Measurements from ENCODE around the gene CNGA1. TPM values are rescaled to one million over a fixed set of nuclear protein-coding genes. Genes with fewer than 3 reads are reported as not detected.
"Not testable (repeated sequence)": the region's sequence is repeated elsewhere in the genome, so short reads cannot be mapped to it uniquely, and the experiment has no call there.

The CNGA1 gene
- total and polyA plus RNA-seq, 4 donors = 3.9 to 41.3 (median 17.1) TPM

GRCh38 chr4:48003568-48003967 is 12.9 kb downstream of the CNGA1 start:
- not testable (repeated sequence) for H3K36me3 ChIP-seq (ENCODE audit: control insufficient read depth in 4 of 4, insufficient read depth in 3 of 4, low read depth in 1 of 4, low read length in 3 of 4); H3K27me3 ChIP-seq (ENCODE audit: control insufficient read depth in 4 of 4, insufficient read depth in 4 of 4, low read length in 3 of 4); H3K9me3 ChIP-seq (ENCODE audit: control insufficient read depth in 4 of 4, low read length in 3 of 4); H3K27ac ChIP-seq (ENCODE audit: low read depth in 1 of 2, low read length in 2 of 2); H3K4me3 ChIP-seq (ENCODE audit: low read depth in 1 of 3, low read length in 3 of 3); DNase-seq (ENCODE audit: low spot score); H3K9ac ChIP-seq (ENCODE audit: low read depth in 1 of 2, low read length in 2 of 2)
- peaks cover 0 to 12% (median 11%) of the 10 kb centered on the region in 4 donors for H3K4me1 ChIP-seq (ENCODE audit: control insufficient read depth in 4 of 4, insufficient read depth in 4 of 4, low read length in 3 of 4)
- TF ChIP-seq HNF4A (conservative IDR thresholded peaks at IDR 0.05) (peak; percentile 33 to 54), RAD21 (IDR thresholded peaks at IDR 0.05) (peak; percentile 80 to 84)
- TF ChIP-seq, protein P1, sequence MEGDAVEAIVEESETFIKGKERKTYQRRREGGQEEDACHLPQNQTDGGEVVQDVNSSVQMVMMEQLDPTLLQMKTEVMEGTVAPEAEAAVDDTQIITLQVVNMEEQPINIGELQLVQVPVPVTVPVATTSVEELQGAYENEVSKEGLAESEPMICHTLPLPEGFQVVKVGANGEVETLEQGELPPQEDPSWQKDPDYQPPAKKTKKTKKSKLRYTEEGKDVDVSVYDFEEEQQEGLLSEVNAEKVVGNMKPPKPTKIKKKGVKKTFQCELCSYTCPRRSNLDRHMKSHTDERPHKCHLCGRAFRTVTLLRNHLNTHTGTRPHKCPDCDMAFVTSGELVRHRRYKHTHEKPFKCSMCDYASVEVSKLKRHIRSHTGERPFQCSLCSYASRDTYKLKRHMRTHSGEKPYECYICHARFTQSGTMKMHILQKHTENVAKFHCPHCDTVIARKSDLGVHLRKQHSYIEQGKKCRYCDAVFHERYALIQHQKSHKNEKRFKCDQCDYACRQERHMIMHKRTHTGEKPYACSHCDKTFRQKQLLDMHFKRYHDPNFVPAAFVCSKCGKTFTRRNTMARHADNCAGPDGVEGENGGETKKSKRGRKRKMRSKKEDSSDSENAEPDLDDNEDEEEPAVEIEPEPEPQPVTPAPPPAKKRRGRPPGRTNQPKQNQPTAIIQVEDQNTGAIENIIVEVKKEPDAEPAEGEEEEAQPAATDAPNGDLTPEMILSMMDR (IDR thresholded peaks at IDR 0.05; ENCODE audit: low read depth, low read length, missing input control) = peak; percentile 53
- 64% methylated on average over 2 of the region's 2 CpGs for WGBS

DNA sequence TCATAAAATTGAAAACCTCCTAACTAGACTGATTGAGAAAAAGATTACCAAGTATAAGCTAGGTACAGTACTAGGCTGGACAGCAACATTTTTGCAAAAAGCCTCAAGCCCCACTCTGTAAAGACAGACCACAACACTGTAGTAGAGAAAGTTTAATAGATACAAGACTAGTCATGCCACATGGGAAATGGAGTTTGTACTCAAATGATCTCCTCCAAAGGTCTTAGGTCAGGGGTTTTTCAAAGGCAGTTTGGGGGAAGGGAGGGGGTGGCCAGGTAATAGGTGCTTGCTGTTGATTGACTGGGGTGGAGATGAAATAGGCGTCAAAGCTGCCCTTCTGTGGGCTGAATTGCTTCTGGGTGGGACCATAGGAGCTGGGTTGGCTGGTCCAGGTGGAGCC is 14.2 kb downstream of the CNGA1 start:
- Histone ChIP-seq H3K4me3 (ENCODE audit: low read depth in 1 of 3, low read length in 3 of 3) (no peak overlapping the region), H3K9me3 (ENCODE audit: control insufficient read depth in 4 of 4, low read length in 3 of 4) (peaks cover 0 to 4% (median 2%) of the 10 kb centered on the region in 4 donors), H3K36me3 (ENCODE audit: control insufficient read depth in 4 of 4, insufficient read depth in 3 of 4, low read depth in 1 of 4, low read length in 3 of 4) (peaks cover 0 to 7% (median 4%) of the 10 kb centered on the region in 4 donors), H3K4me1 (ENCODE audit: control insufficient read depth in 4 of 4, insufficient read depth in 4 of 4, low read length in 3 of 4) (peaks cover 0 to 12% (median 11%) of the 10 kb centered on the region in 4 donors), H3K9ac (ENCODE audit: low read depth in 1 of 2, low read length in 2 of 2) (no peak overlapping the region), H3K27ac (ENCODE audit: low read depth in 1 of 2, low read length in 2 of 2) (no peak overlapping the region), H3K27me3 (ENCODE audit: control insufficient read depth in 4 of 4, insufficient read depth in 4 of 4, low read length in 3 of 4) (no peaks in the 10 kb centered on the region)
- TF ChIP-seq, protein P1 (IDR thresholded peaks at IDR 0.05; ENCODE audit: low read depth, low read length, missing input control) = no peak
- TF ChIP-seq RXRA (IDR thresholded peaks at IDR 0.05) (peak; percentile 32 to 68), TAF1 (conservative IDR thresholded peaks at IDR 0.05) (no peak), GABPA (IDR thresholded peaks at IDR 0.05 in 1 of 2, conservative IDR thresholded peaks at IDR 0.05 in 1 of 2) (no peak), RAD21 (IDR thresholded peaks at IDR 0.05) (no peak), HNF4A (conservative IDR thresholded peaks at IDR 0.05) (peak in 1 of 2 donors; percentile 24), YY1 (IDR thresholded peaks at IDR 0.05) (no peak), HNF4G (IDR thresholded peaks at IDR 0.05) (no peak)
- TF ChIP-seq, protein P2, sequence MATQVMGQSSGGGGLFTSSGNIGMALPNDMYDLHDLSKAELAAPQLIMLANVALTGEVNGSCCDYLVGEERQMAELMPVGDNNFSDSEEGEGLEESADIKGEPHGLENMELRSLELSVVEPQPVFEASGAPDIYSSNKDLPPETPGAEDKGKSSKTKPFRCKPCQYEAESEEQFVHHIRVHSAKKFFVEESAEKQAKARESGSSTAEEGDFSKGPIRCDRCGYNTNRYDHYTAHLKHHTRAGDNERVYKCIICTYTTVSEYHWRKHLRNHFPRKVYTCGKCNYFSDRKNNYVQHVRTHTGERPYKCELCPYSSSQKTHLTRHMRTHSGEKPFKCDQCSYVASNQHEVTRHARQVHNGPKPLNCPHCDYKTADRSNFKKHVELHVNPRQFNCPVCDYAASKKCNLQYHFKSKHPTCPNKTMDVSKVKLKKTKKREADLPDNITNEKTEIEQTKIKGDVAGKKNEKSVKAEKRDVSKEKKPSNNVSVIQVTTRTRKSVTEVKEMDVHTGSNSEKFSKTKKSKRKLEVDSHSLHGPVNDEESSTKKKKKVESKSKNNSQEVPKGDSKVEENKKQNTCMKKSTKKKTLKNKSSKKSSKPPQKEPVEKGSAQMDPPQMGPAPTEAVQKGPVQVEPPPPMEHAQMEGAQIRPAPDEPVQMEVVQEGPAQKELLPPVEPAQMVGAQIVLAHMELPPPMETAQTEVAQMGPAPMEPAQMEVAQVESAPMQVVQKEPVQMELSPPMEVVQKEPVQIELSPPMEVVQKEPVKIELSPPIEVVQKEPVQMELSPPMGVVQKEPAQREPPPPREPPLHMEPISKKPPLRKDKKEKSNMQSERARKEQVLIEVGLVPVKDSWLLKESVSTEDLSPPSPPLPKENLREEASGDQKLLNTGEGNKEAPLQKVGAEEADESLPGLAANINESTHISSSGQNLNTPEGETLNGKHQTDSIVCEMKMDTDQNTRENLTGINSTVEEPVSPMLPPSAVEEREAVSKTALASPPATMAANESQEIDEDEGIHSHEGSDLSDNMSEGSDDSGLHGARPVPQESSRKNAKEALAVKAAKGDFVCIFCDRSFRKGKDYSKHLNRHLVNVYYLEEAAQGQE (IDR thresholded peaks at IDR 0.05) = peak; percentile 45
- TF ChIP-seq, protein P3, sequence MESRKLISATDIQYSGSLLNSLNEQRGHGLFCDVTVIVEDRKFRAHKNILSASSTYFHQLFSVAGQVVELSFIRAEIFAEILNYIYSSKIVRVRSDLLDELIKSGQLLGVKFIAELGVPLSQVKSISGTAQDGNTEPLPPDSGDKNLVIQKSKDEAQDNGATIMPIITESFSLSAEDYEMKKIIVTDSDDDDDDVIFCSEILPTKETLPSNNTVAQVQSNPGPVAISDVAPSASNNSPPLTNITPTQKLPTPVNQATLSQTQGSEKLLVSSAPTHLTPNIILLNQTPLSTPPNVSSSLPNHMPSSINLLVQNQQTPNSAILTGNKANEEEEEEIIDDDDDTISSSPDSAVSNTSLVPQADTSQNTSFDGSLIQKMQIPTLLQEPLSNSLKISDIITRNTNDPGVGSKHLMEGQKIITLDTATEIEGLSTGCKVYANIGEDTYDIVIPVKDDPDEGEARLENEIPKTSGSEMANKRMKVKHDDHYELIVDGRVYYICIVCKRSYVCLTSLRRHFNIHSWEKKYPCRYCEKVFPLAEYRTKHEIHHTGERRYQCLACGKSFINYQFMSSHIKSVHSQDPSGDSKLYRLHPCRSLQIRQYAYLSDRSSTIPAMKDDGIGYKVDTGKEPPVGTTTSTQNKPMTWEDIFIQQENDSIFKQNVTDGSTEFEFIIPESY (IDR thresholded peaks at IDR 0.05) = no peak
- WGBS = 61% methylated on average over 1 of the region's 1 CpG
- no peak for DNase-seq (ENCODE audit: low spot score)

Data from liver (tissue), 9 donors.